Osteocyte (in vitro differentiated cells): ENCODE data around the gene TBXAS1. TPM values are rescaled to one million over a fixed set of nuclear protein-coding genes. Genes with fewer than 3 reads are reported as not detected.

Experiments
- DNase-seq: peaks from one replicate; pipeline ENCODE4 v3.0.0; 2021; ENCODE audit warnings: mixed read lengths; ENCODE audit not compliant: unreplicated experiment; ENCODE audit errors: extremely low spot score
- H3K27ac Mint-ChIP-seq: one replicate; pipeline ENCODE4 v1.8.0; 2021; ENCODE audit warnings: mild to moderate bottlenecking, mixed read lengths; ENCODE audit not compliant: unreplicated experiment
- H3K27me3 Mint-ChIP-seq: one replicate; pipeline ENCODE4 v1.8.0; 2021; ENCODE audit warnings: mixed read lengths; ENCODE audit not compliant: unreplicated experiment
- H3K36me3 Mint-ChIP-seq: one replicate; pipeline ENCODE4 v1.8.0; 2021; ENCODE audit warnings: mixed read lengths; ENCODE audit not compliant: unreplicated experiment
- H3K4me1 Mint-ChIP-seq: one replicate; pipeline ENCODE4 v1.8.0; 2021; ENCODE audit warnings: mixed read lengths; ENCODE audit not compliant: unreplicated experiment
- H3K4me3 Mint-ChIP-seq: one replicate; pipeline ENCODE4 v1.8.0; 2021; ENCODE audit warnings: mild to moderate bottlenecking, moderate library complexity, mixed read lengths; ENCODE audit not compliant: unreplicated experiment
- H3K9me3 Mint-ChIP-seq: one replicate; pipeline ENCODE4 v1.8.0; 2021; ENCODE audit warnings: mixed read lengths; ENCODE audit not compliant: unreplicated experiment
- total RNA-seq: library from RNA; stranded (reverse); gene quantifications from 2 replicates; pipeline ENCODE4 v1.2.1, GENCODE V29; 2021
- TF ChIP-seq, protein P1 (sequence below): fragments of 200-600 bp; sonication (generic); IDR thresholded peaks from 2 replicates; pipeline ENCODE4 v1.5.0; 2021; ENCODE audit warnings: antibody characterized with exemption, mild to moderate bottlenecking, moderate library complexity

Gene TBXAS1
- total RNA-seq, 1 donor from 2014 or later: 3.5 TPM

DNA sequence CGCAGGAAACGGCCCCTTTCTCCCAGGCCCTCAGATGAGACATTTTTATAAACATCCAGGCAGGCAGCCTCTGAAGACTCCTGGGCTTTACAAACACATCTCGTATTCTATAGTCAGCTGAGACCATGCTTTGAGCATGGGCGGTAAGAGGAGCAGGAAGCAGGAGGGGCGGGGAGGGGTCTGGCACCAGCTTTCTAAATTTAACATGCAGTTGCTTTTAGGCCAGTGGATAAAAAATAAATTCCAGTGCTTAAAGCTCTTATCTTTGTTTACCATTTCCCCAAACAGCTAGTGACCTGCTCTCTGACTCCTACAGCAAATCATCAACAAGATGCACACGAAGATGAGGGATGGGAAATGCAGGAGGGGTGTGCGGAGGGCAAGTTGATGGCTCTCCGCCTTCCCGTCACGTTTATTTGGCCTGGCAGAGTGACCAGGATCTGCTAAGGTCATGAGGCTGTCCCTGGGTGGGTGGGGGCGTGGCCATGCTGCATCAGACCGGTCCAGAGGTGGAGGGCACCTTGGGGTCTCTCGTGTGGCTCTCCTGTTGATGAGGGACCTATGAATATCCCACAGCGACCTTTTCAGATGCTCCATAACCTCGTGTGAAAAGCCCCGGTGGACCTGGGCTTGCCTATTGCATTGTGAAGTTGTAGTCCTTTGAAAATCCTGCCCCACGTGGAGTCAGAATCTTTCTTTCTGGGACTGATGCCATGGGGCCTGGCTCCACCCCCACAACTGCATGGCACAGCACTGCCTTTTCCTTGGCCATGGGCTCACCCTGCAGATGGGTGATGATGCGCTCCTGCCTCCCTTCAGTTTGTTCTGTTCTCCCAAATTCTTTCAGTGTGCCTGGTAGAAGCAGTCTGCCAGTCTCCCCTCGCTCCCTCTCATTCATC, 166.2 kb downstream of the TBXAS1 start:
- no peak for DNase-seq
- H3K27me3 Mint-ChIP-seq: no peaks in the 10 kb centered on the region
- peaks cover 6% of the 10 kb centered on the region for H3K4me1 Mint-ChIP-seq
- H3K27ac Mint-ChIP-seq: no peak overlapping the region
- no peak overlapping the region for H3K4me3 Mint-ChIP-seq
- H3K36me3 Mint-ChIP-seq: no peaks in the 10 kb centered on the region
- TF ChIP-seq, protein P1, sequence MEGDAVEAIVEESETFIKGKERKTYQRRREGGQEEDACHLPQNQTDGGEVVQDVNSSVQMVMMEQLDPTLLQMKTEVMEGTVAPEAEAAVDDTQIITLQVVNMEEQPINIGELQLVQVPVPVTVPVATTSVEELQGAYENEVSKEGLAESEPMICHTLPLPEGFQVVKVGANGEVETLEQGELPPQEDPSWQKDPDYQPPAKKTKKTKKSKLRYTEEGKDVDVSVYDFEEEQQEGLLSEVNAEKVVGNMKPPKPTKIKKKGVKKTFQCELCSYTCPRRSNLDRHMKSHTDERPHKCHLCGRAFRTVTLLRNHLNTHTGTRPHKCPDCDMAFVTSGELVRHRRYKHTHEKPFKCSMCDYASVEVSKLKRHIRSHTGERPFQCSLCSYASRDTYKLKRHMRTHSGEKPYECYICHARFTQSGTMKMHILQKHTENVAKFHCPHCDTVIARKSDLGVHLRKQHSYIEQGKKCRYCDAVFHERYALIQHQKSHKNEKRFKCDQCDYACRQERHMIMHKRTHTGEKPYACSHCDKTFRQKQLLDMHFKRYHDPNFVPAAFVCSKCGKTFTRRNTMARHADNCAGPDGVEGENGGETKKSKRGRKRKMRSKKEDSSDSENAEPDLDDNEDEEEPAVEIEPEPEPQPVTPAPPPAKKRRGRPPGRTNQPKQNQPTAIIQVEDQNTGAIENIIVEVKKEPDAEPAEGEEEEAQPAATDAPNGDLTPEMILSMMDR: no peak
- H3K9me3 Mint-ChIP-seq: no peaks in the 10 kb centered on the region

DNA sequence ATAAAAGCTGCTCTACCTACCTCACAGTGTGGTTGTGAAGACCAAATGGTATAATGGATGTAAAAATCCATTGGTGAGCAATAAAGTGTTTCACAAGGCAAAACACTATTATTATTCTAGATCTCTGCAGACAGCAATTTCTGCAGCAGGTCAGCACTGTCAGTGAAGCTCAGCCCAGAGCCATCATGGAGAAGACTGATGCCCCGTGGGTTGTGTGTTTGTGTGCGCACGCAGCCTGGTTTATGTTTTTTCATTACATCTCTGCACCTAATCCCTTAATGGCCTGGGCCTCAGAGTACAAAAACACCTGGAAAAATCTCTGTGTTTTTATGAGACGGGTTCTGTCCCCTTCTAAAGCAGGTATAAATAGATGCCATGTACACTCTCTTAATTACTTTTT, 169.5 kb downstream of the TBXAS1 start:
- Mint-ChIP-seq H3K36me3 (no peaks in the 10 kb centered on the region), H3K4me3 (no peak overlapping the region), H3K27ac (no peak overlapping the region), H3K9me3 (no peaks in the 10 kb centered on the region), H3K4me1 (peaks cover 7% of the 10 kb centered on the region), H3K27me3 (no peaks in the 10 kb centered on the region)
- no peak for DNase-seq
- TF ChIP-seq, protein P1: no peak

GRCh38 chr7:139999516-139999915, 170.5 kb downstream of the TBXAS1 start:
- Mint-ChIP-seq H3K36me3 (no peaks in the 10 kb centered on the region), H3K4me3 (no peak overlapping the region), H3K4me1 (peaks cover 6% of the 10 kb centered on the region), H3K9me3 (no peaks in the 10 kb centered on the region), H3K27ac (no peak overlapping the region), H3K27me3 (no peaks in the 10 kb centered on the region)
- TF ChIP-seq, protein P1: no peak
- DNase-seq: no peak

- no peak overlapping the region for H3K27ac Mint-ChIP-seq
- no peak overlapping the region for H3K4me3 Mint-ChIP-seq
- H3K27me3 Mint-ChIP-seq: no peaks in the 10 kb centered on the region
- TF ChIP-seq, protein P1: no peak
- no peaks in the 10 kb centered on the region for H3K9me3 Mint-ChIP-seq
- H3K36me3 Mint-ChIP-seq: no peaks in the 10 kb centered on the region
- H3K4me1 Mint-ChIP-seq: peaks cover 1% of the 10 kb centered on the region
- DNase-seq: no peak
Observed at GRCh38 chr7:140000666-140001268, 171.7 kb downstream of the TBXAS1 start.

- TF ChIP-seq, protein P1: peak; percentile 70
- Mint-ChIP-seq H3K9me3 (no peaks in the 10 kb centered on the region), H3K27ac (no peak overlapping the region), H3K27me3 (peaks cover 4% of the 10 kb centered on the region), H3K4me3 (no peak overlapping the region), H3K36me3 (no peaks in the 10 kb centered on the region), H3K4me1 (peaks cover 1% of the 10 kb centered on the region)
- no peak for DNase-seq
Observed at GRCh38 chr7:140003913-140004382, 174.9 kb downstream of the TBXAS1 start.
